Lower lobe of right lung (tissue), 2 donors: ENCODE data around the gene SDK1. TPM values are rescaled to one million over a fixed set of nuclear protein-coding genes. Genes with fewer than 3 reads are reported as not detected.

Source experiments
- ATAC-seq, 2 donors: fragments of 200-7000 bp; cut with Tn5 transposase; one replicate each; pipeline ENCODE4 v1.9.1; 2020 to 2022; ENCODE audit warnings: mild to moderate bottlenecking in 2 of 2, moderate library complexity in 2 of 2
- DNase-seq: peaks from one replicate; pipeline ENCODE4 v3.0.0-alpha.2; 2020
- H3K27ac ChIP-seq: fragments of 200-600 bp; one replicate; pipeline ENCODE4 v1.8.0; 2022
- H3K27me3 ChIP-seq: fragments of 200-600 bp; one replicate; pipeline ENCODE4 v1.8.0; 2022; ENCODE audit warnings: low read depth
- H3K36me3 ChIP-seq: fragments of 200-600 bp; one replicate; pipeline ENCODE4 v1.8.0; 2022; ENCODE audit warnings: mild to moderate bottlenecking
- H3K4me1 ChIP-seq: fragments of 200-600 bp; one replicate; pipeline ENCODE4 v1.8.0; 2022
- H3K4me3 ChIP-seq: fragments of 200-600 bp; one replicate; pipeline ENCODE4 v1.8.0; 2022; ENCODE audit warnings: mild to moderate bottlenecking
- H3K9me3 ChIP-seq: fragments of 200-600 bp; one replicate; pipeline ENCODE4 v1.8.0; 2022
- intact Hi-C: fragments of 100-400 bp; cut with DNase I; formaldehyde crosslinking; loops from one replicate; pipeline ENCODE4 v1.11.0; 2022
- total RNA-seq: library from RNA; stranded (reverse); fragmentation: NEBNext Ultra II Directional; extraction: Animal tissue kit (Norgen Biotek cat#: 25700); gene quantifications from one replicate; pipeline ENCODE4 v1.2.1, GENCODE V29; 2021
- TF ChIP-seq, protein P1 (sequence below): fragments of 200-600 bp; IDR thresholded peaks from one replicate; pipeline ENCODE4 v1.8.0; 2022; ENCODE audit warnings: antibody characterized with exemption, mild to moderate bottlenecking
- donor health status: DM: no; HTN: yes; CAD: no; lungs with severe emphysema.

The SDK1 gene
- total RNA-seq, 1 donor from 2014 or later = 10.0 TPM

DNA sequence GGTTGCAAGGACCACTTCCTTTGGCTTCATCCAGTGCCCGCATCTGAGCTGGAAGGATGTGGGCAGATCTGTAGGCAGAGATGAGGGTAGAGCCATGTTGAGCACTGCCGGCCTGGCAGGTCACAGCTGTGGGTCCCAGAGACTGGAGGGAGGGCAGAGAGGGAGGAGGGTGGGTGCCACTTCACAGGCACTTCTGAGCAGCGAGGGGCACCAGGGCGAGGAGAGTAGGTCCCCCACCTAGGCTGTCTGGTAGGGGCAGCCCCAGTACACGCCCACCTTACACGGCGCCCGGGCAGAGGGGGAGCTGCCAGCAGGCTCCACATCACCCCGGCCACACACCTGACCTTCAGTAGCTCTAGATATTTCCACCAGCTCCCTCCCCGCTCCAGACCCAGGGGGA lies 908.1 kb downstream of the SDK1 start:
- ATAC-seq = peak in 1 of 2 donors; percentile 23
- H3K4me1 ChIP-seq = no peaks in the 10 kb centered on the region
- DNase-seq = no peak
- TF ChIP-seq, protein P1, sequence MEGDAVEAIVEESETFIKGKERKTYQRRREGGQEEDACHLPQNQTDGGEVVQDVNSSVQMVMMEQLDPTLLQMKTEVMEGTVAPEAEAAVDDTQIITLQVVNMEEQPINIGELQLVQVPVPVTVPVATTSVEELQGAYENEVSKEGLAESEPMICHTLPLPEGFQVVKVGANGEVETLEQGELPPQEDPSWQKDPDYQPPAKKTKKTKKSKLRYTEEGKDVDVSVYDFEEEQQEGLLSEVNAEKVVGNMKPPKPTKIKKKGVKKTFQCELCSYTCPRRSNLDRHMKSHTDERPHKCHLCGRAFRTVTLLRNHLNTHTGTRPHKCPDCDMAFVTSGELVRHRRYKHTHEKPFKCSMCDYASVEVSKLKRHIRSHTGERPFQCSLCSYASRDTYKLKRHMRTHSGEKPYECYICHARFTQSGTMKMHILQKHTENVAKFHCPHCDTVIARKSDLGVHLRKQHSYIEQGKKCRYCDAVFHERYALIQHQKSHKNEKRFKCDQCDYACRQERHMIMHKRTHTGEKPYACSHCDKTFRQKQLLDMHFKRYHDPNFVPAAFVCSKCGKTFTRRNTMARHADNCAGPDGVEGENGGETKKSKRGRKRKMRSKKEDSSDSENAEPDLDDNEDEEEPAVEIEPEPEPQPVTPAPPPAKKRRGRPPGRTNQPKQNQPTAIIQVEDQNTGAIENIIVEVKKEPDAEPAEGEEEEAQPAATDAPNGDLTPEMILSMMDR = no peak
- no peaks in the 10 kb centered on the region for H3K36me3 ChIP-seq
- H3K9me3 ChIP-seq = no peaks in the 10 kb centered on the region
- no peaks in the 10 kb centered on the region for H3K27me3 ChIP-seq
- intact Hi-C loops = no loop called here
- no peak overlapping the region for H3K27ac ChIP-seq
- H3K4me3 ChIP-seq = no peak overlapping the region

DNA sequence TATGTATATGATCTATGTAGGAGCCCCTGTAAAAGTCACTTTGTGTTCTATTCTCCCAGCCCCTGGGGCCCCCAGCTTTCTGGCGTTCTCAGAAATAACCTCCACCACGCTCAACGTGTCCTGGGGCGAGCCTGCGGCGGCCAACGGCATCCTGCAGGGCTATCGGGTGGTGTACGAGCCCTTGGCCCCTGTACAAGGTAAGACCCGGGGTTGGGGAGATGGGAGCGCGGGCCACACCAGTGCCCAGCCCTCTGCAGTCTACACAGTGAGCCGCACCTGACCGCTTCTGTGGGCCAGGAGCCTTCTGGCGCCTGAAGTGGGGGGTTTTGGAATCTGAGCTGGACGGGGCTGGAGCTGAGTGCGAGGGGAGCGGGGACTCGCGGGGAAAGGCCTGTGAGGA lies 908.9 kb downstream of the SDK1 start:
- DNase-seq (no peak), ATAC-seq (no peak)
- intact Hi-C loops = no loop called here
- Histone ChIP-seq H3K27me3 (no peaks in the 10 kb centered on the region), H3K4me1 (no peaks in the 10 kb centered on the region), H3K27ac (no peak overlapping the region), H3K36me3 (no peaks in the 10 kb centered on the region), H3K9me3 (no peaks in the 10 kb centered on the region), H3K4me3 (no peak overlapping the region)
- TF ChIP-seq, protein P1 = no peak

DNA sequence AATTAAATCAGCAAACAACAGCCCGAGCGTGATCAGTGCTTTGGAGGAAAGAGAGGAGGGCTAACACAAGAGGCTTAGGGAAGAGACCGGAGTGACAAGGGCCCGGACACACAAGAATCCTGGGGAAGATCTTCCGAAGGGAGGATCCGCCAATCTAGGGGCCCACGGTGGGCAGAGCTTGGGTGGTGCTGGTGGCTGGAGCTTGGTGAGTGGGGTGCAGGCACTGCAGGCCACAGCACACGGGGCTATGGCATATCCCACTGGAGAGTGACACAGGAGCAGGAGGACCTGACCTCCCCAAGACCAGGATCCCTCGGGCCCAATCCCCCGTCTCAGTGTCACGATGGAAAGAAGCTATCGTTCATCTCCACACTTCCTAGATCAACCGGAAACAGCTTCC lies 909.8 kb downstream of the SDK1 start:
- intact Hi-C loops = no loop called here
- Histone ChIP-seq H3K27me3 (no peaks in the 10 kb centered on the region), H3K9me3 (no peaks in the 10 kb centered on the region), H3K4me1 (no peaks in the 10 kb centered on the region), H3K27ac (no peak overlapping the region), H3K4me3 (no peak overlapping the region), H3K36me3 (no peaks in the 10 kb centered on the region)
- DNase-seq (no peak), ATAC-seq (no peak)
- TF ChIP-seq, protein P1 = no peak

DNA sequence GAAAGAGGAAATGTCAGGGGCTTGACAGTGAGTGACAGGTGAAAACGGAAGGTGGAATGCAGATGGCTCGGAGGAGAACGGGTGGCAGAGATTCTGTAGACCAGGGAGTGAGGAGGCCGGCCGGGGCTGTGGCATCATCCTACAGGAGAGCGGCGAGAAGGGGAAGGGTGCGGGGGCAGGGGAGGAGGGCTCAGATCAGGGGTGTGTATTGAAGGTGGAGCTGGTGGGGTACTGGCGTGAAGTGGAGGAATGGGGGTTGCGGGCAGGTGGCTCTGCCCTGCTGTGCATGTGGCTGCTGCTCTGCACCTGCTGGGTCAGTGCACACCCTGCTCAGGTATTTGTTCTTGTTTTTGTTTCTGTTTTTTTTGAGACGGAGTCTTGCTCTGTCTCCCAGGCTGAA lies 910.2 kb downstream of the SDK1 start:
- ATAC-seq = no peak
- no peaks in the 10 kb centered on the region for H3K4me1 ChIP-seq
- intact Hi-C loops = no loop called here
- H3K36me3 ChIP-seq = no peaks in the 10 kb centered on the region
- no peaks in the 10 kb centered on the region for H3K9me3 ChIP-seq
- H3K4me3 ChIP-seq = no peak overlapping the region
- no peak overlapping the region for H3K27ac ChIP-seq
- TF ChIP-seq, protein P1 = no peak
- DNase-seq = no peak
- no peaks in the 10 kb centered on the region for H3K27me3 ChIP-seq

DNA sequence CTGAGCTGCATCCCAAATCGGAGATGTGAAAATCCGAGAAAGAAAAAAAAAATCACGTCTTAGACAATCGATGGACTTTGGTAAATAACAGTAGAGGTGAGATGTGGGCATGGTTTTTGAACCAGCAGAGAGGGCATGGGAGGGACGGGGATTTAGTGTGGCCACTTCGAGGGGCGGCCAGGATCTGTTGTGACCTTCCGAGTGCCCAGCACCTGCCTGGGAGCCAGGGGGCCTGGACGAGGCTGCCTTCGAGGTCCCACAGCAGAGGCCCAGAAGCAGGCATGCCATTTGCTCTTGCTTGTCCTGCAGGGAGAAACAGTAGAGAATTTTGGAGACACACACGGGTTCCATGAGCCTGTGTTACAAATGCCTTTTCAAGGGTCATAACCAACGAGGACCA lies 911.3 kb downstream of the SDK1 start:
- intact Hi-C loops = no loop called here
- Histone ChIP-seq H3K4me1 (no peaks in the 10 kb centered on the region), H3K27me3 (no peaks in the 10 kb centered on the region), H3K27ac (no peak overlapping the region), H3K9me3 (no peaks in the 10 kb centered on the region), H3K4me3 (no peak overlapping the region), H3K36me3 (no peaks in the 10 kb centered on the region)
- ATAC-seq (no peak), DNase-seq (no peak)
- TF ChIP-seq, protein P1 = no peak
